HG03159 (cell line): Measurements from ENCODE around the gene CCL7.

Experiments used
- ATAC-seq: cut with Tn5 transposase; IDR thresholded peaks from one replicate; pipeline ENCODE4 v1.9.1; 2021; ENCODE audit warnings: mild to moderate bottlenecking, moderate library complexity; ENCODE audit not compliant: unreplicated experiment

The CCL7 gene

DNA sequence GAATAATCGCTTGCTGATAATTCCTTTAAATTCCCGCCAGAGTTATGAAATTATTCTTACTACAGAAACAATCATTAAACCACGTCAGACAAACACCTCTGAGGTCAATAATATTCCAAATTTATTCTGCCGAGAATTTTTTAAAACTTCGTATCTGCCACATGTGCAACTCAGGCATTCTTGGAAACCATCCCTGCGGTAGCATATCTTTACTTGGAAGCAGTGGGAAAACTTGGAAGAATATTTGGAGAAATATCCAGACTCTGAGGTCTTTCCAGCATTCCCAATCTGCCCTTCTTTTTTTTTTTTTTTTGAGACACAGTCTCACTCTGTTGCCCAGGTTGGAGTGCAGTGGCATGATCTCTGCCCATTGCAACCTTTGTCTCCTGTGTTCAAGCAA lies 13.6 kb downstream of the CCL7 start:
- ATAC-seq, result no peak

DNA sequence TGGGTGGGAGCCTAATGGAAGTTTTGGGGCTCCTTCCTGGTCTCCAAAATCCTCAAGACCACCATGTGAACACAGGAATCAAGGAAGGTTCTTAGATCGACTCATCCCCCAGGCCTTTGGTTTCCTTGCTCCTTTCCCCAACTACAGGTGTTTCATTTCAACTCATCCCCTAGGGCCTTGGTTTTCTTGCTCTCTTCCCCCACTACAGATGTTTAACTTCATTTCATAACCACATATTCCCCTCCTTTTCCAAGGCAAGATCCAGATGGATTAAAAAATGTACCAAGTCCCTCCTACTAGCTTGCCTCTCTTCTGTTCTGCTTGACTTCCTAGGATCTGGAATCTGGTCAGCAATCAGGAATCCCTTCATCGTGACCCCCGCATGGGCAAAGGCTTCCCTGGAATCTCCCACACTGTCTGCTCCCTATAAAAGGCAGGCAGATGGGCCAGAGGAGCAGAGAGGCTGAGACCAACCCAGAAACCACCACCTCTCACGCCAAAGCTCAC lies 15.3 kb downstream of the CCL7 start, which contains the start of gene CCL11:
Gene CCL11, plus strand, starts transcription at position 457 of the 507 bp plus-strand sequence. CDS start 67 bp downstream, outside the sequence.
- ATAC-seq, result no peak

DNA sequence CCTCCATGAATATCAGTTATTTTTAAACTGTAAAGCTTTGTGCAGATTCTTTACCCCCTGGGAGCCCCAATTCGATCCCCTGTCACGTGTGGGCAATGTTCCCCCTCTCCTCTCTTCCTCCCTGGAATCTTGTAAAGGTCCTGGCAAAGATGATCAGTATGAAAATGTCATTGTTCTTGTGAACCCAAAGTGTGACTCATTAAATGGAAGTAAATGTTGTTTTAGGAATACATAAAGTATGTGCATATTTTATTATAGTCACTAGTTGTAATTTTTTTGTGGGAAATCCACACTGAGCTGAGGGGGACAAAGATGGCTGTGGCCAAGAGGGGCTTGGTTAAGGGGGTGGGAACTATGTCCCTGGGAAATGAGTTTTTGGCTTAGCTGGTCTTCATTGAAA lies 17.9 kb downstream of the CCL7 start:
- no peak for ATAC-seq

DNA sequence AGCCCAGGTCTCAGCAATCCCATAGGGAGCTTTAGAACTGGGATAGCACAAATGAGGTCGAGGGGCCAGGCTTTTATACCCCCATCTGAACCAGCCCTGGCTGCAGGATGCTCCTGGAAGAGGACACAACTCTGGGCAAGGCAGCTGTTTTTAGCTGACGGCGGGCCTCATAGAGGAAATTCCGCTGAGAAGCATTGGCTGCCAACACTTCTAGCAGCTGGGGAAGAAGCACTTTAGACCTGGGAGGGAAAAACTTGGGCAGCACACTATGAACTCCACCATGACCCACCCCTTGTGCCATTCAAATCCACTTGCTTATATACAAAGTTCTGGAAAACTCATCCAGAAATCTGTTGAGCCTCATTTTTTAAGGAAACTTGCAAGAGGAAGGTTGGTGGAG lies 20.6 kb downstream of the CCL7 start:
- no peak for ATAC-seq

DNA sequence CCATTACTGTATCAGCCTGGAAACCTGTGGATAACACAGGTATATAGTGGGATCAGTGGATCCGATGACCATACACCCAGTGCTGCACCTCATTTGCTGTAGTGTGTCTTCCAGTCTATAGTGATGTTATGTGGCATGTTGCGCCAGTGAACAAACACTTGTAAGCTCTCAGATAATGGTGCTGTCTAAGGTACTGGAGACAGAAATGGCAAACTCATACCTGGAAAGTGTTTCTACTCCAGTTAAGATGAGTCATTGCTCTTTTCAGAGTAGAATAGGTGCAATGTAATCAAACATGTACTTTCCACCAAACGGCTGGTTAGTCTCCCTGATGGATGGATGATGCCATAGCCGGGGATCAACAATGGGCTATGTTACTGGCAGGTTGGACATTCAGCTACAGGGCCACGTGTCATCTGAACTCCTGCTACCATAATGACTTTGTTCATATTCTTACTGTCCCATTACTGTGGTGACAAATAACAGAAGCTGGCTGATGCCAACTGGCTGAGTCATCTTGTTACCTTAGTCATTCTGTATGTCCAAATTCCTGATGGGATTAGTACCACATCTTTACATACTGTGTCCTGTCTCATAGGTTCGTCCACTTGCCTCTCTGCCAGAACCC lies 21.8 kb downstream of the CCL7 start:
- ATAC-seq, result no peak

DNA sequence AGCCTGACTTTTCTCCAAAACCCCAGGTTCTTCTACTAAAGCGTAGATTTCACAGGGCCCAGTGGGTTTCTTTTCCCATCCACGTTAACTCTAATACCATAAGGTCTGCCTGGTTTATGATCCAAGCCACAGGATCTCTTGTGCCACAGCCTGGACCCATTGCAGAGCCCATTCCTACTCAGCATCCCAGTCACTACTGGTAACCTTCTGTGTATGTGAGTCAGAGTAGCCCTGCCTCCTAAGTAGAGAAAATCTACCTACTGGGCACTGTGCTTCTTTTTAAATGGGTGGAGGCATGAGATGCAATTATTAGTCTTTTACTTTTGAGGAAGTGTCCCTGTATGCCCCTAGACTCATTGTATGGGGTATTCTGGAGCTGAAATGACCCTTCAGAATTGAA lies 29.0 kb downstream of the CCL7 start:
- ATAC-seq, result no peak

DNA sequence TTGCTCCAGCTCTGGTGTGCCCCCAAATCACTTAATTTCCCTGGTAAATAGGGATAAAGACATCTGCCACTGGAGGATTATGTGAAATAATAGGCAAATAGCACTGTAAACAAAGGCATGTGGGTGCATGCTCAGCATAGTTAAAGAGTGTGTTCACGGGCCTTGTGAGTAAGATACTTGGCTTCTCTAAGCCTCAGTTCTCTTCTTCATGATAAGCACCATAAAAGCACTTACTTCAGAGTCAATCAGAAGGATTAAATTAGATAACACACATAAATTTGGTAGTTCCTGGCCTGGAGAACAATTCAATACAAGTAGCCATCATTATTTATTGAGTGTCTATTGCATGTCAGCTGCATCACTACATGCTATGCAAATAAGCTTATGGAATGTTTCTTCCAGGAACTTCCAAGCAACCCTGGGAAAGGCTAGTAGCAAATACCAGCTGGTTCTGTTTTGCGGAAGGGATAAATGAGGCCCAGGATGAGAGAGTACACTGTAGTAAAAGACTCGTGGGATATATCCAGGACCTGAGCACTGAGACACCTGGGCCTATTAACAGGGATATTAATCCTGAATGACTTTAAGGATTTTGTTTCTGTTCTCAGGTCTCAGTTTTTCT lies 30.0 kb downstream of the CCL7 start:
- ATAC-seq, result no peak

DNA sequence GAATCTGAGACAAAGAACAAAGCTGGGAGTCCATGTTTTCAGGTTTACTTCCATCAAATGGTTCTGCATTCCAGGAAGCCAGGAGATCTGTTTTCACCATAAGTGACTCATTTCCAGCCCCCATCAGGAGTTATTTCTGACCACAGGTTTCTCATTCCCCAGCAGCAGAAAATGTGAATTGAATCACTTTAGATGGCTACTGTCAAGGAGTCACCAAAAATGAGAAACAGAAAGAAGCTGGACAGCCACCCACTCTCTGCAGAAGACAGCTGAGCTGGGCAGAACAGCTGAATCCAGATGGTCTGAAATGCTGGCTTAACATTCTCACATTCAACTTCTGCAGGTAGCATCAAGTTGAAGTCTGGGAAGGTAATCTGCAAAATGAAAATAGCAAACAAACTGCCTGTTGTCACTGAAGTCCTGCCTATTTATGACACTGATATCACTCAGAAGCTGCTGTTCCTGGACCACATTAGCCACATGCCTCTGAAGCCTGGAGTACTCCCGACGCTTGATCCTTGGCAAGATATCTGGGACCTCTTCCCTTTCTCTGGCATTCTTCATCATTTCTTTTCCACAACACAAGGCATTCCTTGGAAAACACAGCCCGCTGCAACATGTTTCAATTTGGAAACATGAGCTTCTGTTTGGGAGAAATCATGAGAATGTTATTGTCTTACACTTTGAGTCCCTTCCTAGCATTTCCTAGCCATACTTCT lies 30.8 kb downstream of the CCL7 start:
- no peak for ATAC-seq

DNA sequence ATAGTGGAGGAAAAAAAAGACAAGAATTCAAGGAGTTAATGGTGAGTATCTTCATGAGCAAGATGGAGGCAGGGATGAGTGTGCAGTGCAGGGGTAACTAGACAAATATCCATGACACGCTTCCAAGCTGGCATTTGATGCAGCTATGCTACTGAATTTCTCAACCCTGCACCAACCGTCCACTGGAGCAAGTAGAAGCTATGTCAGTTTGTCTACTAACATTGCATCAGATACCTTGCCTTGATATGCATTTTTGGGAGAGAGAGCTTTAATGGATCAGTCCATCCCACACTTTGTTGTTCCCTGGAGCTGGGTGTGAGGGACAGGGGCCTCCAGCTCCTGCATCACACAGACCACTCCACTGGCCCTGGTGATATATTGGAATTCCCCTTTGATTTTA lies 32.0 kb downstream of the CCL7 start:
- ATAC-seq, result no peak

DNA sequence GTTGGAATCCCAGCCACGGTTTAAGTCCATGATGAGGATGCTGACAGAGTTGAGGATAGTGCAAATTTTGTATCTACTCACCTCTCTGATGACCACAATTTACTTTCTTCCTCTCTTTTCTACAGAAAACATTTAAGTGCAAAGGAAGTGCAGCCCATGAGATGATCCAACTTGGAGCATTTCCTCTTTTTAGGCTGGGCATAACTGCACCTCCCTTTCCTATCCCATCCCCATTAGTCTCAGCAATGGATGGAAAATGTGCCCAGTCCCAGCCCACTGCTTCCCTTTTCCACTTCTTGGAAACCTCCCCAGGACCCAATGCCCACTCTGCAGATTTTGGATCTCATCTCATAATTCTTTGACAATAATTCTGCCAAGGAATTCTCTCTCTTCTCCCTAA lies 32.6 kb downstream of the CCL7 start:
- no peak for ATAC-seq

DNA sequence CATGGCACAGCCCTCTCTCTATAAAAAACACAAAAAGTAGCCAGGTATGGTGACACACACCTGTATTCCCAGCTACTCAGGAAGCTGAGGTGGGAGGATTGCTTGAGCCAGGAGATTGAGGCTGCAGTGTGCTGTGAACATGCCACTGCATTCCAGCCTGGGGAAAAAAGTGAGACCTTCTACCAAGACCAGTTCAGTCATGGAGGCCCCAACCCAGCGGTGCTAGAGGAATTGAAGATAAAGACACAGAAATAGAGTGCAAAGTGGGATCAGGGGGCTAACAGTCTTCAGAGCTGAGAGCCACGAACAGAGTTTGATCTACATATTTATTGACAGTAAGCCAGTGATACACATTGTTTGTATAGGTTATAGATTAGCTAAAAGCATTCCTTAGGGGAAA lies 33.6 kb downstream of the CCL7 start:
- no peak for ATAC-seq

DNA sequence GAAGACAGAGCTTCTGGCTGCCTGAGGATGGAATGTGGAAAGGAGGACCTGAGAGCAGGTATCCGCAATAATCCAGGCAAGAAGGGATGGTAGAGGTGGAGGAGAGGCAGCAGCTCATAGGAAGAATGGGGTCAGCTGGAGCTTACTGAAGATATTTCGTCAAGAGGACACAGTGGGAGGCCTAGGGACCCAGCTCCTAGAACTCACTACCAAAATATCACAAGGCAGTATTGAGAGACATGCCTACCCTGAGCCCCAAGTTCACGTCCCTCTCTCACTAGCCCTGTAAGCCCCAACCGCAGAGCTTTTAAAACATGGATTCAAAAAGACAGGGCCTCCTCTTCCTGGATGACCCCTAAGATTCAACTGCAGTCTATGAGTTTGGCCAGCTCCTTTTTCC lies 35.0 kb downstream of the CCL7 start:
- no peak for ATAC-seq

DNA sequence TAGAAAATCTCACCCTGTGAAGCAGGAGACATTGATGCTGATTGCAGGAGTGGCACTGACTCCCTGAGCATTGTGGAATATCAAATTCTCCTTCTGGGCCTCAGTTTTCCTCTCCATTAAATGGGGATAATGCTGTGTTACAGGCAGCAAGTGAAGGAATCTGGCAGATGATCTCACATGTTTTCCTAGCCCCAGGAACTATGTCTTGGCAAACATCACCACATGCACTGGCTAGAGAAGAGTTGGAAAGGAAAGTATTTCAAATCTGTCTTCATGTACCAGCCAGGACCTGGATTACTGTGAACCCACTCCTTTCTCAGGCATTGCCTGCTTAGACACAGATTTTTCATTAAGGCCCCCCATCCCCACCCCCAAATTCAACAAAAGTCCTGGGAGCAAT lies 35.6 kb downstream of the CCL7 start:
- ATAC-seq, result no peak

DNA sequence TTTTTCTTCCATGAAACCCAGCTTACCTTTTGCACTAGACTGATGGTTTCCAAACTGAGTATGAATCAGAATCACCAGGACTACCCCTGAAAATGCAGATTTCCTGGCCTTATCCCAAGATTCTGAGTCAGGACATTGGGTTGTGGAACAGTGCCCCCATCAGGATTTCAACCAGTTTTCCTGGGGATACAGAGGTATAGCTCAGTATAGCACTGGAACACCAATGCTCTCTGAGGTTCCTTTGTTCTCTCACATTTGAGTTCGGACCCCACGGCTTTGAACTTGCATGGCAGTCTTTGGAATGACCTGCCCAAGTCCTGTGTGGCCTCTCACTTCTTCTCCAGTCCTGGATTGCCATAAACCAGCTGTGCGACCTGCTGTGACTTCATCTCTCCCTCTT lies 36.4 kb downstream of the CCL7 start:
- no peak for ATAC-seq

DNA sequence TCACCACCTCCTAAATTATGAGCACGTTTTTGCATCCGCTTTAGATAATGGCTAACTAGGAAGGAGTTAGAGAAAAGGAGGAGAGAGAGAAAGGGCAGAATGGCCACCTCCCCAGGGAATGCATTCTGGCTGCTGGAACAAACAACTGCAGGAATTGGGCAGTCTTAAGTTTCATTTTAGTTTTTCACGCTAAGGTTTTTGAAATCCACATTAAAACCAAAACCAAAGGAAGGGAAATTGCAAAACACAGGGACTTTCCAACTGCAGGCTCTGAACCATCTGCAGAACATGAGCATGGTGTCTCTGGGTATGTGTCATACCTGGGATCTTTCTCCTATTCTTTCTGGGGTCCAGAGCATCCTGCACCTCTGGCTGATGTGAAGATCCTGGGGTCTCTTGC lies 37.1 kb downstream of the CCL7 start:
- ATAC-seq, result no peak

DNA sequence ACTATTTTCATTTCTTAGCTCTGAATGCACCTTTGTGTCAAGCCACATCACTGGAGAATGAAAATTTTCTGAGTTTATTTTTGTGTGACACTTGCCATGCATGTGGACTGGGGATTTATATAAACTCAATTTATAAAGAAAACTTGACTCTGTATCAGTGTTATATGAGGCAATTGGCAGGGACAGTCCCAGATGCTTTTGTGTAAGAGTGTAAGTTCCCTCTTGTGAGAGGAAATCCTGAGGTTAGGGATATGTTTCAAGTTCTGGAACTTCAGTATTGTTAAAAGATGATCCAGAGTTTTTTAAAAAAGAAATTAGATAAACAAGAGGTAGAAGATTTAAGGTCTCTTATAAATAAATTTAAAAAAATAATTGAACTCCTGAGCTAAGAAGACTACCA lies 38.4 kb downstream of the CCL7 start:
- no peak for ATAC-seq

DNA sequence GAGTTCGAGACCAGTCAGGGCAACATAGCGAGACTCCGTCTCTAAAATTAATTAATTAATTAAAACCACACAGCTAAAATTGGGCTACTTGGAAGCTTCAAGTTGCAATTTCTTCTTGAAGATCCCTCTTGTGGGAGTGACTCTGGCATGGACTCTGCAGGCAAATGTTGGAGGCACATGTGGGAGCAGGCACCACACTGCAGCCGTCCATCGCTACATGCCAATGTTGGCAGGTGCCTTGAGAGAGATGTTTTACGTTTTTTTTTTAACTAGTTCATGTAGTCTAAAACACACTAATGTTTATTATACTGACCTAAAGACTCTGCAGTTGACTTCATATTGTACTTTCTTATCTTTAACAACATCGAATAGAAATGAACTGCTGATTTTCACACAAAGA lies 41.3 kb downstream of the CCL7 start:
- no peak for ATAC-seq

DNA sequence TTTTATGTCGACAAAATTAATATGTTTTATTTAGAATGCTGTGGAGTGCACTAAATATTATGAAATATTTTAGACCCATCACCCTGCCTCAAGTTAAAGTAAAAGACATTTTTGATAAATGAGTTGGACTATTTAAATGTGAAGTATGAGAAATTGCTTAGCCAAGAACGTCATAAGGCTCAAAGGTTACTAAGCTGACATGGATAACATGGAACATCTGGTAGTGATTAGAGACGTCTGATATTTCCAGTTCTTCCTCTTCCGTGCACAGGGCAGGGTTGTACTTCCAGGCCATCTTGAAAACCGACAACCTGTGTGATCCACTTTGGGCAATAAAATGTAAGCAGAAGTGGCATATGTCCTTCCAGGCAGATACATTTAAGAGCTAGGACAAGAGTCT lies 42.1 kb downstream of the CCL7 start:
- ATAC-seq, result no peak

DNA sequence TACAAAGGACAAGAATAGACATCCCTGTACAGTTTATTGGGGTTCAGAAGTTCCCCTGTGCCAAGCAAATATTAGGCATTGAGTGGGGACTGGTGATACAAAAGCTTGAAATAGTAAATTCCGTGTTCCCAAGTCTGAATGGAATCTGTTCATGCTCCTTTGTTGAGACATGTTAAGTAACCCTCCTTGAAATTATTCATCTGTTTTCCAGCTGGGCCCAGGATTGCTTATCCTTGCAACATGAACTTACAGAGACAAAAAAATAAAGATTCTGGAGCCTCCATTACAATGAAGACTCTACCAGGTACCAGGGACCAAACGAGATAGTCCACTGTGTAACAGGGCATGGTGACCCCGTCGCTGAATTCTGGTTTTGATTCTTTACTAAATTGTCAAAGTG lies 43.1 kb downstream of the CCL7 start:
- ATAC-seq, result no peak

DNA sequence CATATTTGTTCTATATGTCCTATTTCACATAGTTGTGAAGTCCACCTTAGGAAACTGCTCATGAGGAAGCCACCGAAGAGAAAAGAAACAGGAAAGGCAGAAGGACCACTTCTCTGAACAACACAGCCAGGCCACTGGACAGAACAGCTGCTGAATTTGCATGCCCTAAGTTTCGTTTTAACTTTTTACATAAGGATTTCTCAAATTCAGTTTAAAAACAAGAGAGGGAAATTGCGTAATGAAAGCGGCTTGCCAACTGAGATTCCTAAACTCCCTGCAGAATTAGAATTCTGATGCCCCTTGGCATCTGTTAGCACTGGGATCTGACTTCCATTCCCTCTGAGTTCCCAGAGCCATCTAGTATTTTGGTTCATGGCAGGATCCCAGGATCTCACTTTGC lies 44.3 kb downstream of the CCL7 start:
- ATAC-seq, result no peak

DNA sequence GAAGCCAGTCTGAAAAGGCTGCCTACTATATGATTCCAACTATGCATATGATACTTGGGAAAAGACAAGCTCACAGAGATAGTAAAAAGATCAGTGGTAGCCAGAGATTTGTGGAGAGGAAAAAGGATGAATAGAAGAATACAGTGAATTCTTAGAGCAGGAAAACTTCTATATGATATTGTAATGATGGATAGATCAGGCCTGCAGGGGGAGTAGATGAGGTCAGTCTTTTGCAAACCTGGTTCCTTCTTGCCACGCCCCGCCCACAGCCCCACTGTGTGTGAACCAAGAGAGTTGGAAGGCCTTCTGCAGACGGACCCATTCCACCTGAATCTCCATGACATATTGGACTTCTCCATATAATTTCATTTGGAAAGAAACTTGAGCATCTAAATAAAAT lies 48.5 kb downstream of the CCL7 start:
- no peak for ATAC-seq

DNA sequence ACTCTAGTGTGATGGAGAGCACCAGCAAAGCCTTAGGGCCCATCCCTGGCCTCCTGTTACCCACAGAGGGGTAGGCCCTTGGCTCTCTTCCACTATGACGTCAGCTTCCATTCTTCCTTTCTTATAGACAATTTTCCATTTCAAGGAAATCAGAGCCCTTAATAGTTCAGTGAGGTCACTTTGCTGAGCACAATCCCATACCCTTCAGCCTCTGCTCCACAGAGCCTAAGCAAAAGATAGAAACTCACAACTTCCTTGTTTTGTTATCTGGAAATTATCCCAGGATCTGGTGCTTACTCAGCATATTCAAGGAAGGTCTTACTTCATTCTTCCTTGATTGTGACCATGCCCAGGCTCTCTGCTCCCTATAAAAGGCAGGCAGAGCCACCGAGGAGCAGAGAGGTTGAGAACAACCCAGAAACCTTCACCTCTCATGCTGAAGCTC lies 49.0 kb downstream of the CCL7 start, which contains the start of gene CCL8:
Gene CCL8, plus strand, starts transcription at position 397 of the 445 bp plus-strand sequence. CDS start 67 bp downstream, outside the sequence.
- ATAC-seq, result no peak
